CD4-positive, alpha-beta T cell (primary cell): ENCODE data around the gene MEIKIN. TPM values are rescaled to one million over a fixed set of nuclear protein-coding genes. Genes with fewer than 3 reads are reported as not detected.

Source experiments
- ATAC-seq: fragments of 200-7000 bp; cut with Tn5 transposase; one replicate; pipeline ENCODE4 v1.10.0; 2022; ENCODE audit warnings: mild to moderate bottlenecking; ENCODE audit not compliant: poor library complexity
- CTCF ChIA-PET: fragments of 350-600 bp; sonication (Branson Sonifier 250); formaldehyde crosslinking; loops from one replicate; lab custom pipeline; 2021; ENCODE audit warnings: antibody characterized with exemption, inconsistent platforms; lab: Charles Lee
- POLR2A ChIA-PET: fragments of 350-600 bp; sonication (Branson Sonifier 250); formaldehyde crosslinking; loops from one replicate; lab custom pipeline; 2021; ENCODE audit warnings: antibody characterized with exemption, inconsistent platforms; lab: Charles Lee
- DNase-seq, 14 experiments: peaks; one replicate each; pipeline ENCODE4 v3.0.0-alpha.2; 2013 to 2020; ENCODE audit warnings: mixed read lengths in 2 of 14
- H3K27ac ChIP-seq, 2 donors: one replicate each; pipeline versions ENCODE4 v1.5.1 to v1.7.0; 2013; ENCODE audit warnings: low read length in 2 of 2, low read depth in 1 of 2, mild to moderate bottlenecking in 1 of 2
- H3K27me3 ChIP-seq, 2 experiments: 1 replicate in 1 of 2; 2 replicates in 1 of 2; pipeline versions ENCODE4 v1.6.1 to v1.7.0; 2013; ENCODE audit warnings: low read length in 2 of 2, control low read depth in 1 of 2, mild to moderate bottlenecking in 1 of 2, moderate library complexity in 1 of 2; ENCODE audit not compliant: insufficient read depth in 2 of 2, control insufficient read depth in 1 of 2
- H3K36me3 ChIP-seq: one replicate; pipeline ENCODE4 v1.6.1; 2013; ENCODE audit warnings: low read length, control low read depth; ENCODE audit not compliant: insufficient read depth
- H3K4me1 ChIP-seq: one replicate; pipeline ENCODE4 v1.6.1; 2013; ENCODE audit warnings: low read length, control low read depth; ENCODE audit not compliant: insufficient read depth
- H3K4me3 ChIP-seq: one replicate; pipeline ENCODE4 v1.5.1; 2013; ENCODE audit warnings: mild to moderate bottlenecking, low read length, moderate library complexity
- H3K9me3 ChIP-seq, 2 experiments: 1 replicate in 1 of 2; 2 replicates in 1 of 2; pipeline versions ENCODE4 v1.6.1 to v1.7.0; 2013; ENCODE audit warnings: low read length in 2 of 2, mild to moderate bottlenecking in 2 of 2, control low read depth in 1 of 2, moderate library complexity in 1 of 2; ENCODE audit not compliant: control insufficient read depth in 1 of 2, insufficient read depth in 1 of 2
- H3K27ac Mint-ChIP-seq: one replicate; pipeline ENCODE4 v1.8.0; 2020; ENCODE audit warnings: mixed read lengths
- H3K27me3 Mint-ChIP-seq: one replicate; pipeline ENCODE4 v1.8.0; 2021; ENCODE audit warnings: mixed read lengths
- H3K36me3 Mint-ChIP-seq: one replicate; pipeline ENCODE4 v1.8.0; 2021; ENCODE audit warnings: low read depth, mixed read lengths
- H3K4me1 Mint-ChIP-seq: one replicate; pipeline ENCODE4 v1.8.0; 2021; ENCODE audit warnings: low read depth, mixed read lengths
- H3K4me3 Mint-ChIP-seq: one replicate; pipeline ENCODE4 v1.8.0; 2020; ENCODE audit warnings: mild to moderate bottlenecking, mixed read lengths
- H3K9me3 Mint-ChIP-seq: one replicate; pipeline ENCODE4 v1.8.0; 2020; ENCODE audit warnings: mixed read lengths
- intact Hi-C, 2 experiments: fragments of 100-400 bp; cut with DNase I in 1 of 2; cut with micrococcal nuclease in 1 of 2; formaldehyde crosslinking; loops; one replicate each; pipeline versions ENCODE4 v1.15.1 to v1.9.0; 2023 to 2025; cut with DNase I, micrococcal nuclease
- total RNA-seq, 174 experiments: library from RNA in 2 of 174; stranded (reverse) in 2 of 174; gene quantifications; one replicate each; pipeline ENCODE4 v1.2.3 and lab custom pipeline; 2021 to 2026
- TF ChIP-seq, protein P1 (sequence below): fragments of 200-600 bp; IDR thresholded peaks from one replicate; pipeline ENCODE4 v1.8.0; 2022; ENCODE audit warnings: antibody characterized with exemption, mild to moderate bottlenecking

The MEIKIN gene
- total RNA-seq, 2 experiments from 2014 or later, result not detected

- TF ChIP-seq, protein P1, sequence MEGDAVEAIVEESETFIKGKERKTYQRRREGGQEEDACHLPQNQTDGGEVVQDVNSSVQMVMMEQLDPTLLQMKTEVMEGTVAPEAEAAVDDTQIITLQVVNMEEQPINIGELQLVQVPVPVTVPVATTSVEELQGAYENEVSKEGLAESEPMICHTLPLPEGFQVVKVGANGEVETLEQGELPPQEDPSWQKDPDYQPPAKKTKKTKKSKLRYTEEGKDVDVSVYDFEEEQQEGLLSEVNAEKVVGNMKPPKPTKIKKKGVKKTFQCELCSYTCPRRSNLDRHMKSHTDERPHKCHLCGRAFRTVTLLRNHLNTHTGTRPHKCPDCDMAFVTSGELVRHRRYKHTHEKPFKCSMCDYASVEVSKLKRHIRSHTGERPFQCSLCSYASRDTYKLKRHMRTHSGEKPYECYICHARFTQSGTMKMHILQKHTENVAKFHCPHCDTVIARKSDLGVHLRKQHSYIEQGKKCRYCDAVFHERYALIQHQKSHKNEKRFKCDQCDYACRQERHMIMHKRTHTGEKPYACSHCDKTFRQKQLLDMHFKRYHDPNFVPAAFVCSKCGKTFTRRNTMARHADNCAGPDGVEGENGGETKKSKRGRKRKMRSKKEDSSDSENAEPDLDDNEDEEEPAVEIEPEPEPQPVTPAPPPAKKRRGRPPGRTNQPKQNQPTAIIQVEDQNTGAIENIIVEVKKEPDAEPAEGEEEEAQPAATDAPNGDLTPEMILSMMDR, result no peak
- Mint-ChIP-seq H3K4me1 (peaks cover 33% of the 10 kb centered on the region), H3K4me3 (no peak overlapping the region), H3K27ac (no peak overlapping the region), H3K9me3 (peaks cover 26% of the 10 kb centered on the region), H3K36me3 (peaks cover 63% of the 10 kb centered on the region), H3K27me3 (peaks cover 5% of the 10 kb centered on the region)
- no peak overlapping the region for H3K4me3 ChIP-seq
- DNase-seq, result no peak
- no peaks in the 10 kb centered on the region for H3K36me3 ChIP-seq
- H3K27me3 ChIP-seq, result no peaks in the 10 kb centered on the region
- ChIA-PET CTCF (interaction anchor here (0.7 kb wide), 1 partner anchor 165 kb away, joined by 3 read pairs; no protein-coding TSS in a partner anchor), POLR2A (no interaction called here)
- peaks cover 19% of the 10 kb centered on the region for H3K4me1 ChIP-seq
- ATAC-seq, result no peak
- intact Hi-C loops, result no loop called here
- H3K9me3 ChIP-seq, result peaks cover 24 to 29% of the 10 kb centered on the region in 2 experiments
- no peak overlapping the region for H3K27ac ChIP-seq
These were observed 45.8 kb downstream of the MEIKIN start for GRCh38 chr5:131899686-131900085.

DNA sequence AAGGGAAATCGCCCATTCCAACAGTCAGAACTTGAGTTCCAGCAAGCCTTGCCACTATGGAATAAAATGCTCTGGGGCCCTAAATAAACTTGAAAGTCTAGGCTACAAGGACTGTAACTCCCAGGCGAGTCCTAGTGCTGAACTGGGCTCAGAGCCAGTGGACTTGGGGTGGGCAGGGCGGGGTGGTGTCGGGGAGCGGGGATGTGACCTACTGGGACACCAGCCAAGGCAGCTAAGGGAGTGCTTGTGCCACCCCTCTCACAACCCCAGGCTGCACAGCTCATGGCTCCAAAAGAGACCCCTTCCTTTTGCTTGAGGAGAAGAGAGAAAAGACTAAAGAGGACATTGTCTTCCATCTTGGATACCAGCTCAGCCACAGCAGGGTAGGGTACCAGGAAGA, 61.5 kb downstream of the MEIKIN start:
- H3K4me3 ChIP-seq, result no peak overlapping the region
- TF ChIP-seq, protein P1, result no peak
- H3K27ac ChIP-seq, result no peak overlapping the region
- no peaks in the 10 kb centered on the region for H3K36me3 ChIP-seq
- intact Hi-C loops, result no loop called here
- CTCF ChIA-PET, result no interaction called here
- no peak overlapping the region for H3K4me3 Mint-ChIP-seq
- no peaks in the 10 kb centered on the region for H3K27me3 Mint-ChIP-seq
- ATAC-seq (no peak), DNase-seq (no peak)
- H3K9me3 Mint-ChIP-seq, result no peaks in the 10 kb centered on the region
- no peaks in the 10 kb centered on the region for H3K4me1 ChIP-seq
- H3K27me3 ChIP-seq, result no peaks in the 10 kb centered on the region
- no peaks in the 10 kb centered on the region for H3K36me3 Mint-ChIP-seq
- no peaks in the 10 kb centered on the region for H3K4me1 Mint-ChIP-seq
- POLR2A ChIA-PET, result no interaction called here
- H3K9me3 ChIP-seq, result peaks cover 0 to 5% of the 10 kb centered on the region in 2 experiments
- H3K27ac Mint-ChIP-seq, result no peak overlapping the region

DNA sequence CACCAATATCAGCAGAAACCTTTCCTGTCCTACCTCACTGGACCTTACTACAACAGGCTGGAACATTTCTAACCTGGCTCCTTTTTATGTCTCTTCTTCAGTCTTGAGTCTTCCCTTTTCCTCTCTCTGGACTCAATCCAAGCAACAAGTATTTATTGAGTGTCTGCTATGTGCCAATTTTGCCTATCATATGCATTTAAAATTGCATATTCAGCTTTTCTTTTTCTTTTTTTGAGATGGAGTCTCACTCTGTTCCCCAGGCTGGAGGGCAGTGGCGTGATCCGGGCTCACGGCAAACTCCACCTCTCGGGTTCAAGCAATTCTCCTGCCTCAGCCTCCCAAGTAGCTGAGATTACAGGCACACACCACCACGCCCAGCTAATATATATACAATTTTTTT, 65.8 kb downstream of the MEIKIN start:
- Histone ChIP-seq H3K9me3 (no peaks in the 10 kb centered on the region), H3K27ac (no peak overlapping the region), H3K36me3 (no peaks in the 10 kb centered on the region), H3K27me3 (no peaks in the 10 kb centered on the region), H3K4me1 (no peaks in the 10 kb centered on the region), H3K4me3 (no peak overlapping the region)
- H3K9me3 Mint-ChIP-seq, result no peaks in the 10 kb centered on the region
- peaks cover 4% of the 10 kb centered on the region for H3K36me3 Mint-ChIP-seq
- H3K27me3 Mint-ChIP-seq, result no peaks in the 10 kb centered on the region
- ATAC-seq (no peak), DNase-seq (no peak)
- H3K4me1 Mint-ChIP-seq, result no peaks in the 10 kb centered on the region
- CTCF ChIA-PET, result no interaction called here
- intact Hi-C loops, result no loop called here
- no peak overlapping the region for H3K4me3 Mint-ChIP-seq
- POLR2A ChIA-PET, result no interaction called here
- TF ChIP-seq, protein P1, result no peak
- no peak overlapping the region for H3K27ac Mint-ChIP-seq
